ENCODE data around the gene PPM1H. TPM values are rescaled to one million over a fixed set of nuclear protein-coding genes. Genes with fewer than 3 reads are reported as not detected.
A peak's percentile ranks its signal among the peaks of the same experiment; 100 is the strongest.
"Not testable (repeated sequence)": the region's sequence is repeated elsewhere in the genome, so short reads cannot be mapped to it uniquely, and the experiment has no call there.

The PPM1H gene
- total RNA-seq, 4 donors from 2014 or later, result 0.83 to 3.0 (median 2.3) TPM

GRCh38 chr12:62731055-62731820 is 203.7 kb downstream of the PPM1H start:
- TF ChIP-seq POLR2AphosphoS5 (IDR thresholded peaks at IDR 0.05) (no peak), POLR2A (IDR thresholded peaks at IDR 0.05; ENCODE audit: low read depth) (no peak), EP300 (IDR thresholded peaks at IDR 0.05) (no peak), CTCF (IDR thresholded peaks at IDR 0.05) (no peak)
- Histone ChIP-seq H3K4me3 (peak overlapping the region in 3 of 4 donors; percentile 18 to 35 (median 26)), H3K4me1 (peaks cover 26 to 50% (median 44%) of the 10 kb centered on the region in 4 donors), H3K27me3 (no peaks in the 10 kb centered on the region), H3K9me3 (no peaks in the 10 kb centered on the region), H3K27ac (replicated peaks in 1 of 4) (peak overlapping the region; percentile 40 to 66 (median 47)), H3K36me3 (no peaks in the 10 kb centered on the region)
- 37% methylated on average over 11 of the region's 11 CpGs for WGBS
- no peak for DNase-seq (ENCODE audit: extremely low spot score)
- intact Hi-C loops (cut with DNase I), result loop anchor here (10.0 kb wide), 1 partner anchor 96 kb away; no protein-coding TSS in a partner anchor

- peak overlapping the region in 2 of 4 donors; percentile 18 to 26 for H3K4me3 ChIP-seq
- TF ChIP-seq POLR2AphosphoS5 (IDR thresholded peaks at IDR 0.05) (no peak), CTCF (IDR thresholded peaks at IDR 0.05) (no peak), EP300 (IDR thresholded peaks at IDR 0.05) (no peak), POLR2A (IDR thresholded peaks at IDR 0.05; ENCODE audit: low read depth) (no peak)
Measured at GRCh38 chr12:62730649-62731048, 204.3 kb downstream of the PPM1H start.

GRCh38 chr12:62729579-62730544 is 205.1 kb downstream of the PPM1H start:
- intact Hi-C loops (cut with DNase I), result loop anchor here (5.0 to 10.0 kb wide), 2 partner anchors 95 to 128 kb away; no protein-coding TSS in a partner anchor
- WGBS, result 75% methylated on average over 13 of the region's 13 CpGs
- not testable (repeated sequence) for DNase-seq (ENCODE audit: extremely low spot score); H3K36me3 ChIP-seq; H3K27me3 ChIP-seq; H3K9me3 ChIP-seq
- Histone ChIP-seq H3K4me3 (peak overlapping the region in 1 of 4 donors; percentile 18), H3K4me1 (peaks cover 32 to 56% (median 51%) of the 10 kb centered on the region in 4 donors), H3K27ac (replicated peaks in 1 of 4) (peak overlapping the region; percentile 40 to 66 (median 47))

More at GRCh38 chr12:62730649-62731048, 204.3 kb downstream of the PPM1H start:
- 24% methylated on average over 2 of the region's 2 CpGs for WGBS
- H3K27me3 ChIP-seq, result no peaks in the 10 kb centered on the region
- intact Hi-C loops (cut with DNase I), result loop anchor here (10.0 kb wide), 1 partner anchor 96 kb away; no protein-coding TSS in a partner anchor
- H3K4me1 ChIP-seq, result peaks cover 26 to 50% (median 44%) of the 10 kb centered on the region in 4 donors
- H3K9me3 ChIP-seq, result no peaks in the 10 kb centered on the region
- peak overlapping the region; percentile 40 to 66 (median 47) for H3K27ac ChIP-seq (replicated peaks in 1 of 4)
- no peaks in the 10 kb centered on the region for H3K36me3 ChIP-seq
- DNase-seq (ENCODE audit: extremely low spot score), result no peak

GRCh38 chr12:62728741-62729140 is 206.2 kb downstream of the PPM1H start:
- no peak for TF ChIP-seq POLR2A (IDR thresholded peaks at IDR 0.05; ENCODE audit: low read depth)
- no peak for TF ChIP-seq EP300 (IDR thresholded peaks at IDR 0.05)
- TF ChIP-seq CTCF (IDR thresholded peaks at IDR 0.05), result no peak
- TF ChIP-seq POLR2AphosphoS5 (IDR thresholded peaks at IDR 0.05), result no peak
- Histone ChIP-seq H3K36me3 (no peaks in the 10 kb centered on the region), H3K9me3 (no peaks in the 10 kb centered on the region), H3K27ac (replicated peaks in 1 of 4) (no peak overlapping the region), H3K4me3 (no peak overlapping the region), H3K4me1 (peaks cover 33 to 63% (median 56%) of the 10 kb centered on the region in 4 donors), H3K27me3 (no peaks in the 10 kb centered on the region)
- DNase-seq (ENCODE audit: extremely low spot score), result no peak
- intact Hi-C loops (cut with DNase I), result loop anchor here (5.0 kb wide), 1 partner anchor 126 kb away; no protein-coding TSS in a partner anchor
- WGBS, result 91% methylated on average over 2 of the region's 2 CpGs
